GM23338 (cell line): ENCODE measurements around the gene KRTAP20-1. TPM values are rescaled to one million over a fixed set of nuclear protein-coding genes. Genes with fewer than 3 reads are reported as not detected.

Experiments
- ATAC-seq: fragments of 200-7000 bp; cut with Tn5 transposase; 3 replicates; pipeline ENCODE4 v1.9.1; 2020
- DNase-seq: peaks from one replicate; pipeline ENCODE4 v3.0.0-alpha.2; 2015; ENCODE audit warnings: low spot score
- H2AFZ ChIP-seq: fragments of 200-600 bp; sonication (generic); 2 replicates; pipeline ENCODE4 v1.8.0; 2016; ENCODE audit warnings: antibody characterized with exemption, mild to moderate bottlenecking, moderate library complexity
- H3F3A ChIP-seq: fragments of 200-600 bp; sonication (generic); replicated peaks from 2 replicates; pipeline ENCODE4 v1.8.0; 2017; ENCODE audit warnings: antibody characterized with exemption, mixed run types, low read depth
- H3K27ac ChIP-seq: fragments of 200-600 bp; sonication (generic); 2 replicates; pipeline ENCODE4 v1.6.1; 2016; ENCODE audit warnings: low read depth
- H3K27me3 ChIP-seq: fragments of 200-600 bp; sonication (generic); 2 replicates; pipeline ENCODE4 v1.8.0; 2016; ENCODE audit warnings: mild to moderate bottlenecking, mixed run types, moderate library complexity; ENCODE audit not compliant: insufficient read depth
- H3K36me3 ChIP-seq: fragments of 200-600 bp; sonication (generic); 2 replicates; pipeline ENCODE4 v1.8.0; 2016; ENCODE audit warnings: mild to moderate bottlenecking; ENCODE audit not compliant: insufficient read depth
- H3K4me1 ChIP-seq: fragments of 200-600 bp; sonication (generic); 2 replicates; pipeline ENCODE4 v1.8.0; 2016; ENCODE audit warnings: mild to moderate bottlenecking, moderate library complexity; ENCODE audit not compliant: insufficient read depth
- H3K4me2 ChIP-seq: fragments of 200-600 bp; sonication (generic); 2 replicates; pipeline ENCODE4 v1.7.1; 2017; ENCODE audit warnings: mixed run types
- H3K4me3 ChIP-seq: fragments of 200-600 bp; sonication (generic); 2 replicates; pipeline ENCODE4 v1.6.1; 2016; ENCODE audit warnings: mixed run types
- H3K79me2 ChIP-seq: fragments of 200-600 bp; sonication (generic); replicated peaks from 2 replicates; pipeline ENCODE4 v1.8.0; 2017; ENCODE audit warnings: mild to moderate bottlenecking; ENCODE audit not compliant: insufficient read depth
- H3K9me2 ChIP-seq: fragments of 200-600 bp; sonication (generic); 2 replicates; pipeline ENCODE4 v1.8.0; 2017; ENCODE audit not compliant: insufficient read depth
- H4K20me1 ChIP-seq: fragments of 200-600 bp; sonication (generic); replicated peaks from 2 replicates; pipeline ENCODE4 v1.8.0; 2017; ENCODE audit warnings: mild to moderate bottlenecking; ENCODE audit not compliant: insufficient read depth
- H3K27ac Mint-ChIP-seq: 2 replicates; pipeline ENCODE4 v1.8.0; 2020; ENCODE audit warnings: inconsistent platforms, mild to moderate bottlenecking, moderate library complexity, mixed read lengths
- H3K27me3 Mint-ChIP-seq: 3 replicates; pipeline ENCODE4 v1.8.0; 2022; ENCODE audit warnings: low read depth, mild to moderate bottlenecking, moderate library complexity, mixed read lengths, inconsistent platforms; ENCODE audit not compliant: insufficient read depth, poor library complexity
- H3K36me3 Mint-ChIP-seq: 3 replicates; pipeline ENCODE4 v1.8.0; 2021; ENCODE audit warnings: low read depth, mild to moderate bottlenecking, inconsistent platforms, moderate library complexity, mixed read lengths
- H3K4me1 Mint-ChIP-seq: 3 replicates; pipeline ENCODE4 v1.8.0; 2020; ENCODE audit warnings: mild to moderate bottlenecking, inconsistent platforms, mixed read lengths
- H3K4me3 Mint-ChIP-seq: 3 replicates; pipeline ENCODE4 v1.8.0; 2021; ENCODE audit warnings: moderate library complexity, mild to moderate bottlenecking, inconsistent platforms, mixed read lengths
- H3K9me3 Mint-ChIP-seq: 3 replicates; pipeline ENCODE4 v1.8.0; 2020; ENCODE audit warnings: moderate library complexity, mild to moderate bottlenecking, inconsistent platforms, mixed read lengths
- CREB1 ChIP-seq: fragments of 250-450 bp; sonication (Bioruptor Pico); IDR thresholded peaks from 2 replicates; pipeline ENCODE4 v1.5.0; 2020; ENCODE audit warnings: low read depth, mild to moderate bottlenecking, moderate library complexity
- ETS1 ChIP-seq: IDR thresholded peaks from 2 replicates; pipeline ENCODE4 v1.6.1; 2016; ENCODE audit warnings: antibody characterized with exemption
- EZH2phosphoT487 ChIP-seq: fragments of 200-600 bp; sonication (generic); IDR thresholded peaks from one replicate; pipeline ENCODE4 v1.8.1; 2018; ENCODE audit warnings: antibody characterized with exemption; ENCODE audit not compliant: unreplicated experiment
- NANOG ChIP-seq: IDR thresholded peaks from 2 replicates; pipeline ENCODE4 v1.6.1; 2016; ENCODE audit warnings: antibody characterized with exemption, borderline replicate concordance
- POLR2AphosphoS5 ChIP-seq: IDR thresholded peaks from 2 replicates; pipeline ENCODE4 v1.6.1; 2016; ENCODE audit warnings: antibody characterized with exemption, low read depth
- STAT1 ChIP-seq: IDR thresholded peaks from one replicate; pipeline ENCODE4 v1.6.1; 2016; ENCODE audit warnings: antibody characterized with exemption; ENCODE audit not compliant: unreplicated experiment
- ZNF114 ChIP-seq: fragments of 250-450 bp; sonication (Bioruptor Pico); IDR thresholded peaks from 2 replicates; pipeline ENCODE4 v1.5.0; 2020; ENCODE audit warnings: mild to moderate bottlenecking, moderate library complexity
- polyA plus RNA-seq: library from polyadenylated mRNA; unstranded; fragments of >200 nt; fragmentation: Nextera tagmentation; extraction: Ambion mirVana; gene quantifications from 2 replicates; pipeline ENCODE4 v1.2.1, GENCODE V29; 2016
- total RNA-seq: library from RNA; depleted of rRNA; stranded (reverse); fragments of >200 nt; shearing (Covaris generic); gene quantifications from 2 replicates; pipeline ENCODE4 v1.2.3, GENCODE V29; 2014
- TF ChIP-seq, protein P1 (sequence below), 2 experiments: fragments of 200-600 bp in 1 of 2; sonication (generic) in 1 of 2; conservative IDR thresholded peaks; 2 replicates each; pipeline versions ENCODE4 v1.5.1 to v1.6.1; 2016 to 2017; ENCODE audit warnings: antibody characterized with exemption in 2 of 2, low read depth in 2 of 2, mild to moderate bottlenecking in 2 of 2, moderate library complexity in 1 of 2
- TF ChIP-seq, protein P2 (sequence below): fragments of 250-450 bp; sonication (Bioruptor Pico); IDR thresholded peaks from 2 replicates; pipeline ENCODE4 v1.5.0; 2020; ENCODE audit warnings: mild to moderate bottlenecking, moderate library complexity

Gene KRTAP20-1
- total and polyA plus RNA-seq, 2 experiments from 2014 or later, result not detected

- no peak for ATAC-seq
- no peaks in the 10 kb centered on the region for H4K20me1 ChIP-seq
- no peak within 1 kb of the TSS for H3K27ac ChIP-seq
- no peaks in the 10 kb centered on the region for H3K27me3 ChIP-seq
- DNase-seq, result no peak
- no peaks in the 10 kb centered on the region for H3K4me1 ChIP-seq
- Mint-ChIP-seq H3K36me3 (no peaks in the 10 kb centered on the region), H3K27me3 (no peaks in the 10 kb centered on the region), H3K4me1 (no peaks in the 10 kb centered on the region), H3K9me3 (no peaks in the 10 kb centered on the region), H3K27ac (no peak within 1 kb of the TSS), H3K4me3 (no peak within 1 kb of the TSS)
- H2AFZ ChIP-seq, result 0 out of 2 replicates have a peak within 1 kb of the TSS, but pooled peaks have one; percentile 2
- H3K36me3 ChIP-seq, result no peaks in the 10 kb centered on the region
- no peak within 1 kb of the TSS for H3K4me2 ChIP-seq
- H3K79me2 ChIP-seq, result no peaks in the 10 kb centered on the region
- TF ChIP-seq, protein P1, sequence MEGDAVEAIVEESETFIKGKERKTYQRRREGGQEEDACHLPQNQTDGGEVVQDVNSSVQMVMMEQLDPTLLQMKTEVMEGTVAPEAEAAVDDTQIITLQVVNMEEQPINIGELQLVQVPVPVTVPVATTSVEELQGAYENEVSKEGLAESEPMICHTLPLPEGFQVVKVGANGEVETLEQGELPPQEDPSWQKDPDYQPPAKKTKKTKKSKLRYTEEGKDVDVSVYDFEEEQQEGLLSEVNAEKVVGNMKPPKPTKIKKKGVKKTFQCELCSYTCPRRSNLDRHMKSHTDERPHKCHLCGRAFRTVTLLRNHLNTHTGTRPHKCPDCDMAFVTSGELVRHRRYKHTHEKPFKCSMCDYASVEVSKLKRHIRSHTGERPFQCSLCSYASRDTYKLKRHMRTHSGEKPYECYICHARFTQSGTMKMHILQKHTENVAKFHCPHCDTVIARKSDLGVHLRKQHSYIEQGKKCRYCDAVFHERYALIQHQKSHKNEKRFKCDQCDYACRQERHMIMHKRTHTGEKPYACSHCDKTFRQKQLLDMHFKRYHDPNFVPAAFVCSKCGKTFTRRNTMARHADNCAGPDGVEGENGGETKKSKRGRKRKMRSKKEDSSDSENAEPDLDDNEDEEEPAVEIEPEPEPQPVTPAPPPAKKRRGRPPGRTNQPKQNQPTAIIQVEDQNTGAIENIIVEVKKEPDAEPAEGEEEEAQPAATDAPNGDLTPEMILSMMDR (conservative IDR thresholded peaks at IDR 0.05; ENCODE audit: low read depth in 2 of 2), result no peak
- no peak within 1 kb of the TSS for H3K4me3 ChIP-seq
- H3F3A ChIP-seq, result no peaks in the 10 kb centered on the region
- no peaks in the 10 kb centered on the region for H3K9me2 ChIP-seq
These were observed 25.9 kb upstream of the KRTAP20-1 start, which contains the start of gene KRTAP22-2 for GRCh38 chr21:30590297-30590696. TSS of gene KRTAP22-2 (minus strand) at chr21:30590397.

GRCh38 chr21:30592140-30592539 lies 24.1 kb upstream of the KRTAP20-1 start, which contains the start of gene KRTAP6-3:
TSS of gene KRTAP6-3 (plus strand) at chr21:30592440. CDS start at chr21:30592446, 6 bp downstream.
- no peaks in the 10 kb centered on the region for H3F3A ChIP-seq
- DNase-seq, result no peak
- no peaks in the 10 kb centered on the region for H3K36me3 ChIP-seq
- H4K20me1 ChIP-seq, result no peaks in the 10 kb centered on the region
- no peak within 1 kb of the TSS for H3K4me3 ChIP-seq
- Mint-ChIP-seq H3K27me3 (no peaks in the 10 kb centered on the region), H3K4me1 (no peaks in the 10 kb centered on the region), H3K4me3 (no peak within 1 kb of the TSS), H3K9me3 (no peaks in the 10 kb centered on the region), H3K27ac (no peak within 1 kb of the TSS), H3K36me3 (no peaks in the 10 kb centered on the region)
- no peak within 1 kb of the TSS for H3K27ac ChIP-seq
- no peaks in the 10 kb centered on the region for H3K4me1 ChIP-seq
- H3K27me3 ChIP-seq, result no peaks in the 10 kb centered on the region
- no peaks in the 10 kb centered on the region for H3K79me2 ChIP-seq
- ATAC-seq, result no peak
- no peak for TF ChIP-seq ETS1
- TF ChIP-seq CREB1 (CRISPR knock-in tag), result no peak
- no peak for TF ChIP-seq POLR2AphosphoS5
- TF ChIP-seq STAT1, result no peak
- no peak for TF ChIP-seq ZNF114 (CRISPR knock-in tag)
- TF ChIP-seq, protein P2, sequence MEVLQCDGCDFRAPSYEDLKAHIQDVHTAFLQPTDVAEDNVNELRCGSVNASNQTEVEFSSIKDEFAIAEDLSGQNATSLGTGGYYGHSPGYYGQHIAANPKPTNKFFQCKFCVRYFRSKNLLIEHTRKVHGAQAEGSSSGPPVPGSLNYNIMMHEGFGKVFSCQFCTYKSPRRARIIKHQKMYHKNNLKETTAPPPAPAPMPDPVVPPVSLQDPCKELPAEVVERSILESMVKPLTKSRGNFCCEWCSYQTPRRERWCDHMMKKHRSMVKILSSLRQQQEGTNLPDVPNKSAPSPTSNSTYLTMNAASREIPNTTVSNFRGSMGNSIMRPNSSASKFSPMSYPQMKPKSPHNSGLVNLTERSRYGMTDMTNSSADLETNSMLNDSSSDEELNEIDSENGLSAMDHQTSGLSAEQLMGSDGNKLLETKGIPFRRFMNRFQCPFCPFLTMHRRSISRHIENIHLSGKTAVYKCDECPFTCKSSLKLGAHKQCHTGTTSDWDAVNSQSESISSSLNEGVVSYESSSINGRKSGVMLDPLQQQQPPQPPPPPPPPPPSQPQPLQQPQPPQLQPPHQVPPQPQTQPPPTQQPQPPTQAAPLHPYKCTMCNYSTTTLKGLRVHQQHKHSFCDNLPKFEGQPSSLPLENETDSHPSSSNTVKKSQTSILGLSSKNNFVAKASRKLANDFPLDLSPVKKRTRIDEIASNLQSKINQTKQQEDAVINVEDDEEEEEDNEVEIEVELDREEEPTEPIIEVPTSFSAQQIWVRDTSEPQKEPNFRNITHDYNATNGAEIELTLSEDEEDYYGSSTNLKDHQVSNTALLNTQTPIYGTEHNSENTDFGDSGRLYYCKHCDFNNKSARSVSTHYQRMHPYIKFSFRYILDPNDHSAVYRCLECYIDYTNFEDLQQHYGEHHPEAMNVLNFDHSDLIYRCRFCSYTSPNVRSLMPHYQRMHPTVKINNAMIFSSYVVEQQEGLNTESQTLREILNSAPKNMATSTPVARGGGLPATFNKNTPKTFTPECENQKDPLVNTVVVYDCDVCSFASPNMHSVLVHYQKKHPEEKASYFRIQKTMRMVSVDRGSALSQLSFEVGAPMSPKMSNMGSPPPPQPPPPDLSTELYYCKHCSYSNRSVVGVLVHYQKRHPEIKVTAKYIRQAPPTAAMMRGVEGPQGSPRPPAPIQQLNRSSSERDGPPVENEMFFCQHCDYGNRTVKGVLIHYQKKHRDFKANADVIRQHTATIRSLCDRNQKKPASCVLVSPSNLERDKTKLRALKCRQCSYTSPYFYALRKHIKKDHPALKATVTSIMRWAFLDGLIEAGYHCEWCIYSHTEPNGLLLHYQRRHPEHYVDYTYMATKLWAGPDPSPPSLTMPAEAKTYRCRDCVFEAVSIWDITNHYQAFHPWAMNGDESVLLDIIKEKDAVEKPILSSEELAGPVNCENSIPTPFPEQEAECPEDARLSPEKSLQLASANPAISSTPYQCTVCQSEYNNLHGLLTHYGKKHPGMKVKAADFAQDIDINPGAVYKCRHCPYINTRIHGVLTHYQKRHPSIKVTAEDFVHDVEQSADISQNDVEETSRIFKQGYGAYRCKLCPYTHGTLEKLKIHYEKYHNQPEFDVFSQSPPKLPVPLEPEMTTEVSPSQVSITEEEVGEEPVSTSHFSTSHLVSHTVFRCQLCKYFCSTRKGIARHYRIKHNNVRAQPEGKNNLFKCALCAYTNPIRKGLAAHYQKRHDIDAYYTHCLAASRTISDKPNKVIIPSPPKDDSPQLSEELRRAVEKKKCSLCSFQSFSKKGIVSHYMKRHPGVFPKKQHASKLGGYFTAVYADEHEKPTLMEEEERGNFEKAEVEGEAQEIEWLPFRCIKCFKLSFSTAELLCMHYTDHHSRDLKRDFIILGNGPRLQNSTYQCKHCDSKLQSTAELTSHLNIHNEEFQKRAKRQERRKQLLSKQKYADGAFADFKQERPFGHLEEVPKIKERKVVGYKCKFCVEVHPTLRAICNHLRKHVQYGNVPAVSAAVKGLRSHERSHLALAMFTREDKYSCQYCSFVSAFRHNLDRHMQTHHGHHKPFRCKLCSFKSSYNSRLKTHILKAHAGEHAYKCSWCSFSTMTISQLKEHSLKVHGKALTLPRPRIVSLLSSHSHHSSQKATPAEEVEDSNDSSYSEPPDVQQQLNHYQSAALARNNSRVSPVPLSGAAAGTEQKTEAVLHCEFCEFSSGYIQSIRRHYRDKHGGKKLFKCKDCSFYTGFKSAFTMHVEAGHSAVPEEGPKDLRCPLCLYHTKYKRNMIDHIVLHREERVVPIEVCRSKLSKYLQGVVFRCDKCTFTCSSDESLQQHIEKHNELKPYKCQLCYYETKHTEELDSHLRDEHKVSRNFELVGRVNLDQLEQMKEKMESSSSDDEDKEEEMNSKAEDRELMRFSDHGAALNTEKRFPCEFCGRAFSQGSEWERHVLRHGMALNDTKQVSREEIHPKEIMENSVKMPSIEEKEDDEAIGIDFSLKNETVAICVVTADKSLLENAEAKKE (CRISPR knock-in tag), result no peak
- TF ChIP-seq, protein P1 (conservative IDR thresholded peaks at IDR 0.05; ENCODE audit: low read depth in 2 of 2), result no peak
- no peak for TF ChIP-seq EZH2phosphoT487
- TF ChIP-seq NANOG, result no peak
- H3K4me2 ChIP-seq, result no peak within 1 kb of the TSS
- no peaks in the 10 kb centered on the region for H3K9me2 ChIP-seq
- H2AFZ ChIP-seq, result no peak within 1 kb of the TSS
